ENCODE data around the gene CYTH2.
"Not testable (repeated sequence)": the region's sequence is repeated elsewhere in the genome, so short reads cannot be mapped to it uniquely, and the experiment has no call there.

The CYTH2 gene

GRCh38 chr19:48513289-48514122 is 44.3 kb downstream of the CYTH2 start:
- FAIRE-seq, result no peak

GRCh38 chr19:48514123-48514458 is 44.9 kb downstream of the CYTH2 start:
- FAIRE-seq, result no peak

- no peak for FAIRE-seq
Observed at GRCh38 chr19:48516536-48516935, 47.4 kb downstream of the CYTH2 start.

- no peak for FAIRE-seq
Observed at GRCh38 chr19:48518207-48518606, 49.0 kb downstream of the CYTH2 start.

GRCh38 chr19:48519426-48519825 is 50.3 kb downstream of the CYTH2 start:
- not testable (repeated sequence) for FAIRE-seq

GRCh38 chr19:48520134-48520533 is 51.0 kb downstream of the CYTH2 start:
- FAIRE-seq, result no peak

- no peak for FAIRE-seq
Observed at GRCh38 chr19:48524221-48524620, 55.1 kb downstream of the CYTH2 start.

GRCh38 chr19:48524732-48525131 is 55.6 kb downstream of the CYTH2 start:
- no peak for FAIRE-seq

- no peak for FAIRE-seq
Observed at GRCh38 chr19:48529156-48529555, 60.0 kb downstream of the CYTH2 start.

- FAIRE-seq, result no peak
Observed at GRCh38 chr19:48530066-48530720, 61.0 kb downstream of the CYTH2 start.

GRCh38 chr19:48530770-48531169 is 61.6 kb downstream of the CYTH2 start:
- no peak for FAIRE-seq

Data from TTC549 (cell line).